Measurements from ENCODE around the gene ERN2.
"Not testable (repeated sequence)": the region's sequence is repeated elsewhere in the genome, so short reads cannot be mapped to it uniquely, and the experiment has no call there.

The ERN2 gene

DNA sequence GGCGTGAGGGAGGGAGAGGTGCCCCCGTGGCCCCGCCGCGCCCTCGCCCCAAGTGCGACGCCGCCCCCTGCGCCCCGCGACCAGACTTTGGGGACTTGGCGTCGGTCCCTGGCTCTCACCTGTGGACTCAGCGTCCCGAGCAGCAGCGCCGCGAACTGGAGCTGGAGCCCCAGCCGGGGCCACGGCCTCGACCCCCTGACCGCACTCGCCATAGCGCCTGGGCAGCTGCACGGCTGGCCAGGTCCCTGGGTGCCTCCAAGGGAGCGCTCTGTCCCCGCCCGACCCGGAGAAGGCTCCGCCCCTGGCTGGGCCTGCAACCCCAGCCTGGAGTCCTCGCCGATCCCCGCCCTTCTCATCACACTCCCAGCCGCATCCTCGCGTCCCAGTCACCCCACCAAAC lies at the start of gene ERN2:
Gene ERN2 (minus strand): TSS at position 247 of the 400 bp plus-strand sequence. CDS start 35 bp downstream, at position 212.
- DNase-seq = no peak

DNA sequence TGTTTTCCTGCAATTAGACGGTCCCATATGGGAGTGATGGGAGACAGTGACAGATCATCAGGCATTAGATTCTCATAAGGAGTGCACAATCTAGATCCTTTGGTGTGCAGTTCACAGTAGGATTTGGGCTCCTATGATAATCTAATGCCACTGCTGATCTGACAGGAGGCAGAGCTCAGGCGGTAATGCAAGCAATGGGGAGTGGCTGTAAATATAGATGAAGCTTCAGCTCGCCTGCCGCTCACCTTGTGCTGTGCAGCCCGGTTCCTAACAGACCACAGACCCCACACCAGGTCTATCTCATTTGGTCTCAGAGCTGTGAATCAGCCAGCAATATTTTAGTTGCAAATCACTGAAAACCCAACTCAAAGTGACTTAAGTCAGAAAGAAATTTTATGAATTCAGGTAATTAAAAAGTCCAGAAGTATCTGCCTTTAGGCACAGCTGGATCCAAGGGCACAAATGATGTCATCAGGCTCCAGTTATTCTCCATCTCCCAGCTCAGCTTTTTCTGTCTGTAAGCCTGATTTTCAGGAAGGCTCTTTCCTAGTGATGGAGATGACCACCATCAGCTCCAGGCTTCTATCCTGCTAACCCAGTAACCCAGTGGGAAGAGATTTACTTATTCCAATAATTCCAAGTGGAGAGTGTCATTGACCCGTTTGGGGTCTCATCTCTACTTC lies 45.1 kb upstream of the ERN2 start:
- no peak for DNase-seq

DNA sequence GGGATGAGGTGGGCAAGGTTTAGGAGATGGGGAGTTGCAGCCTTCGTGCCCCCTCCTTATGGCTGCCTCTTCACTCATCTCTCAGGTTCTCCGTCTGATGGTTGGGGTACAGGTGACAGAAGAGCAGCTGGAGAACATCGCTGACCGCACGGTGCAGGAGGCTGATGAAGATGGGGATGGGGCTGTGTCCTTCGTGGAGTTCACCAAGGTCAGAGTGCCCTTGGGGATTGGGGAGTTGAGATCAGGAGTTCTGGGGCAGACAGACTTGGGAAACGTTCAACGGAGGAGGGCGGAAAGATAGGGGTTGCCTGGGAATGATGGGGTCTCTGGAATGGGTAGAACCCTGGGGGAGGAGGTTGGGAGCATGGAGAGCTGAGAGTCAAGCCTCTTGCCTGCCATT lies 44.1 kb upstream of the ERN2 start:
- DNase-seq = no peak

DNA sequence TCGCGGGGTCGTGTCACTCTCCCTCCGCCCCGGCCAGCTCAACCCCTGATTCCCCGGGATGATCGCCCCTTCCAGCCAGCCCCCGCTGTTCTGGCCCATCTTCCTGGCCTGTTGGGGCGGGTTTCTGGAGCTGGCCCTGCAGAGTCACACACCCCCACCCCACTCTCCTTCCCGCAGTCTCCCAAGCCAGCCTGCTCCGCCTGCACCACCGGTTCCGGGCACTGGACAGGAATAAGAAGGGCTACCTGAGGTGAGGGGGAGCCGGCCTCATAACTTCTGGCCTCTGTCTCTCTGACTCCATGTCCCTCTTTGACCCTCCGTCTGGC lies 42.4 kb upstream of the ERN2 start:
- DNase-seq = no peak

DNA sequence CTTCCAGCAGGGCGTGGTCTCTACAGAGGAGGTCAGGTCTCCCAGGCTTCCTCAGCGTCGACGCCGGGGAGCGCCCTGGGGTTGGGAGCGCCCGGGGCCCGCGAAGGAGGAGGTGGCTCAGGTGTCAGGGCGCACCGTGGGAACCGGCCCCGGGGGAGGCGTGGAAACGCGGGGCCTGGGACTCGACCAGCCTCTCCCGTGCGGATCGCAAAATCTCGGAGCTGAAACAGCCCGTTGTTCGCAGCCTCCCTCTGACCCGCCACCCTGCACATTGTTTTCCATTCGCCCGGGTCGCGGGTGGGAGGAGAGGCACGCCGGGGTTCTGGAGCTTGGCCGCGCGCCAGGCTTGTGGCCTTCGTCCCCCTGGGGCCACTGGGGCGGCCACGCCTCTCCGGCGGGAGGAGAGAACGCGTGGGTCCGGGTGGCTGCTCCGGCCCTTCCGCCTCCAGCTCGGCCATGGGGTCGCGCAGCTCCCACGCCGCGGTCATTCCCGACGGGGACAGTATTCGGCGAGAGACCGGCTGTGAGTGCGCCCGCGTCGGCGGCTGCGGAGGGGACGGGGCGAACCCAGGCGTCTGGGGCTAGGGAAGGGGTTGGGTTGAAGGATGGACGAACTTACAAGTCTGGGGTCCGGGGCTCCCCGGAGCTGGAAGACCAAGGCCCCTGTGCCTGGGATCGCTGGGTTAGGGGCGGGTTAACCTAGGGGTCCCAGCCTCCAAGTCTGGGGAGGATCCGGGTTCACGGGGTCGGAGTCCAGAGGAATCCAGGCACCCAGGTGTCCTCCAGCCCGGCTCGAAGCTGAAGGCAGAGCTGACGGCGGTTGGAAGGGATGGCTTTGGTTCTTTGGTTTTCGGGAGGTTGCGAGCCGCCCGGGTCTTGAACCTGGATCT lies 41.8 kb upstream of the ERN2 start, which contains the start of gene CHP2:
Gene CHP2 (plus strand): TSS at position 433 of the 890 bp plus-strand sequence. CDS start 24 bp downstream, at position 457.
- no peak for DNase-seq

DNA sequence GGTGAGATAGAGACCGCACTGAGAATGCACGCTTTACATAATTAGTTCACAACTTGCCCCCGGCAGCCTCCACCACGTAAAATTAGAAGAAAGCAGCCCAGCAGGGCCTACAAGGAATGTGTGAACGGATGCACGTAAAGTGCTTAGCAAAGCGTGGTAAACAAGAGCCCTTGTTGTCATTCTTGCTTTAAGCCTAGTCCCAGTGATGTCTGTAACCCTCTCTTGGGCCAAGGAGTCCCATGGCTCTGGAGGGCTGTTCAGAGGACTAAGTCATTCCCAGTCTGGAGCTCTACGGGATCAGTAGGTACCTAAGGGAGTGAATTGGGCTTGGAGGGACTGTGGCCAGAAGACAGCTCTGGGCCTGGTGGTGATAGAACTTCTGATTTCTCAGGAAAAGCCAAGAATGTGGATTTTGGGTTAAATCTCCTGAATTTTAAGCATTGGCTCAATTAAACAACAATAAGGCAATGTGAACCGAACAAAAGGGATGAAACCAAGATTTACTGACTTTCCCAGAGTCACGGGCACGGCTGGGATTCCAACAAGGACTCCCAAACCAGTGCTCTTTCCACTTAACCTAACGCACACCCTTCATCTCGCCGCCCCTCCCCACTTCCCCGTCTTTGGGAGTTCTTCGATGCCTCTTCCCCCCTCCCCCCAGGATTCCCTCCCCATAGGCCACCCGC lies 41.0 kb upstream of the ERN2 start:
- DNase-seq = no peak

DNA sequence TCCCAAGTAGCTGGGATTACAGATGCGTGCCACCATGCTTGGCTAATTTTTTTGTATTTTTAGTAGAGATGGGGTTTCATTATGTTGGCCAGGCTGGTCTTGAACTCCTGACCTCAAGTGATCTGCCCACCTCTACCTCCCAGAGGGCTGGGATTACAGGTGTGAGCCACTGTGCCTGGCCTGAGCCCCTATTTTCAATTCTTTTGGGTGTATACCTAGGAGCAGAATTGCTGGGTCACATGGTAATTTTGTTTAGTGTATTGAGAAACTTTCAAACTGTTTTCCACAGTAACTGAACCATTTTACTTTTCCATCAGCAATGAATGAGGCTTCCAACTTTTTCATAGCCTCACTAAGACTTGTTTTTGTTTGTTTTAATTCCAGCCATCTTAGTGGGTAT lies 38.0 kb upstream of the ERN2 start:
- not testable (repeated sequence) for DNase-seq

DNA sequence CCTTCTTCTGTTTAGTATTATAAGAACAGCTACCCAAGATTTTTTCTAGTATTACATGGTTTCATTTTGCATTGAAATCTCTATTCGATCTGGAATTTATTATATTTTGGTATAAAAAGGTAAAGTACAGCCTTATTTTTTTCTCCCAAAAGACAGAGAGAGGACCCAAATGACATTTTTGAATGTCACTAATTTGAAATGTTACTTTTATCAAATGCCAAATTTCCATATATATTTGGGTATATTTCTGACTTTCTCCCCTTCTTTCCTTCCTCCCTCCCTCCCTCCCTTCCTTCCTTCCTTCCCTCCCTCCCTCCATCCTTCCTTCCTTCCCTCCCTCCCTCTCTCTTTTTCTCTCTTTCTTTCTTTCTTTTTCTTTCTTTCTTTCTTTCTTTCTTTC lies 35.6 kb upstream of the ERN2 start:
- no peak for DNase-seq

DNA sequence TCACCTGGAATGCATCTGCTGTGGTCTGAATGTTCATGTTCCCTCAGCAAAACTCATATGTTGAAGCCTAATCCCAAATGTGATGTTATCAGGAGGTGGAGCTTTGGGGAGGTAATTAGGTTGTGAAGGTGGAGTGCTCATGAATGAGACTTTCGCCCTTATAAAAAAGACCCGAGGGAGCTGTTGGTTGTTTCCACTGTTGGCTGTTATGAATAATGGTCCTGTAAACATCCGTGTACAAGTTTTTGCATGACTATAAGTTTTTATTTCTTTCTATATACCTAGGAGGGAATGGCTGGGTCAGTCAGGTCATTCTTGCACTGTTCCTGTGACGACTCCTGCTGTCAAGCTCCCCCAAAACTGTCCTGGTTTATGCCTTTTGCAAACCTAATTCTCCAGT lies 32.2 kb upstream of the ERN2 start:
- no peak for DNase-seq

DNA sequence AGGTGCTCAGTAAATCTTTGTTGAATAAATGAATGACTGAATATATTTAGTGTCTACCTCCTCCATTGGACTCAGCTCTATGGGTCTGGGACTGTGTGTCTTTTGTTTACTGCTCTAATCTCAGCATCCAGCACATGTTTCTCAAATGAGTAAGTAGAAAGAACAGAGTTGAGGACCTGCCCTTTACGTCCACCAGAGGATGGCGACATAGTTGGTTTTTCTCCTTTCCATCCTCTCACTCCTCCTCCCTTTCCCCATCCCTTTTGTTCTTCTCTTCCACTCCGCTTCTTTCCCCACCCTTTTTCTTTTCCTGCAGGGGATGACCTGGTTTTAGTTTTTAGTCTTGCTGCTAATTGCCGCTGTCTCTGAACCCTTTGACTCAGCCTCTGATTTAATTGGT lies 29.7 kb upstream of the ERN2 start:
- no peak for DNase-seq

DNA sequence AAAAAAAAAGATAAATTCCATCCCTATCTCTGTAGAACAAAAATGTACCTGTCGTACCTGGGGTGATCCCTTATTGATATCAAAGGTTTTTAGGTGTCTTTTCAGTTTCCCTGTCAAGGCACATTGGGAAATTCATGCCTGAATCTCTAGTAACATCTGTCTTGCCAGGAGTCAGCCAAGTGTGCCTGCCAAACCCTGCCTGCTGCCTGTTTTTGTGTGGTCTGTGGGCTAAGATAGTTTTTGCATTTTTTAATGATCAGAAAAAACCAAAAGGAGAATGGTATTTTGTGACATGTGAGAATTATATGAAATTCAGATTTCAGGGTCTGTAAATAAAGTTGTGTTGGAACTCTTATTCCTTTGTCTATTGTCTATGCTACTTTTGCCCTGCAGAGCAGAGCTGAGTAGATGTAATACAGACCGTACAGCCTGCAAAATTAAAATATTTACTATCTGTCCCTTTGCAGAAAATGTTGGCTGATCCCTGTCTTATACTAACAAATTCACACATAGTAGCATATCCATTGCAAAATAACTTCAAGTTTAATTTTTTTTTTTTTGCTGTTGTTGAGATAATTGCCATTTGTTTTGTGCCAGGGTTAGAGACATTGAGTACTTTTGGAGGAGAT lies 28.8 kb upstream of the ERN2 start:
- no peak for DNase-seq

DNA sequence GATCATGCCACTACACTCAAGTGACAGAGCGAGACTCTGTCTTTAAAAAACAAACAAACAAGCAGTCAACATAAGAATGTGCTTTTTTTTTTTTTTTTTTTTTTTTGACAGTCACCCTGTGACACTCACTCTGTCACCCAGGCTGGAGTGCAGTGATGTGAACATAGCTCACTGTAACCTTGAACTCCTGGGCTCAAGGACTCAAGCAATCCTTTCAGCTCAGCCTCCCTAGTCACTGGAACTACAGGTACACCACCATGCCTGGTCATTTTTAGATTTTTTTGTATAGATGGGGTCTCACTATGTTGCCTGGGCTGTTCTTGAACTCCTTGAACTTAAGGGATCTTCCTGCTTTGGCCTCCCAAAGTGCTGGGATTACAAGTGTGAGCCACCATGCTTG lies 26.5 kb upstream of the ERN2 start:
- DNase-seq = no peak

DNA sequence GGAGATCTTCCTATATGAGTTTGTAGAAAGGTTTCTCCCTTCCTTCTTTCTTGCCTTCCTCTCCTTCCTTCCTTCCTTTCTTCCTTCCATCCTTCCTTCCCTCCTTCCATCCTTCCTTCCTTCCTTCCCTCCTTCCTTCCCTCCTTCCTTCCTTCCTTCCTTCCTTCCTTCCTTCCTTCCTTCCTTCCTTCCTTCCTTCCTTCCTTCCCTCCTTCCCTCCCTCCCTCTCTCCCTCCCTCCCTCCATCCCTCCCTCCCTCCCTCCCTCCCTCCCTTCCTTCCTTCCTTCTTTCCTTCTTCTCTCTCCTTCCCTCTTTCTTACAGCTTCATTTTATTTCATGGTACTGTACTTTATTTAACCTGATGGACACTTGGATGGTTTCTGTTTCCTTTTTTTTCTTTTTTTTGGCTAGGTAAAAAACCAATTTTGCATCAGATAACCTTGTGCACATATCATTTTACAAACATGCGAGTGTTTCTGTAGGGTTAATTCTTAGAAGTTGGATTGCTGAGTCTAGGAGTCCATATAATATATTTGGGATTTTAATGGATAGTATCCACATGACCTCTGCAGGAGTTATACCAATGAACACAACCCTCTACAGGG lies 24.5 kb upstream of the ERN2 start:
- DNase-seq = not testable (repeated sequence)

DNA sequence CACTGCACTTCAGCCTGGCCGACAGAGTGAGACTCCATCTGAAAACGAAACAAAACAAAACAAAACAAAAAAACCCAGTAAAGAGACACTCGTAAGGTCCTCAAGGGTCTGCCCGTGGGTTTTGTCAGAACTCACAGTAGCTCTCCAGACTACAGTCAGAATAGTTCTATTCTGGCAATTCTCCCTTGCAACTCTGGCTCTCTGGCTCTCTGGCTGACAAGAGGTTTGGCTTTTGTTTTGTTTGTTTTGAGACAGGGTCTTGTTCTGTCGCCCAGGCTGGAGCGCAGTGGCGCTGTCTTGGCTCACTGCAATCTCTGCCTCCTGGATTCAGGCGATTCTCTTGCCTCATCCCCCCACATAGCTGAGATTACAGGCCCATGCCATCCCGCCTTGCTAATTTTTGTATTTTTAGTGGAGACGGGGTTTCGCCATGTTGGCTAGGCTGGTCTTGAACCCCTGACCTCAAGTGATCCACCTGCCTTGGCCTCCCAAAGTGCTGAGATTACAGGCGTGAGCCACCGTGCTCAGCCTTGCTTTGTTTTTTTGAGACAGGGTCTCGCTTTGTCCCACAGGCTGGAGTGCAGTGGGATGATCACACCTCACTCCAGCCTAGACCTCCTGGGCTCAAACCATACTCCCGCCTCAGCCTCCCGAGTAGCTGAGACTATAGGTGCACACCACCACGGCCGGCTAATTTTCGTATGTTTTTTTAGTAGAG lies 21.3 kb upstream of the ERN2 start:
- DNase-seq = no peak

DNA sequence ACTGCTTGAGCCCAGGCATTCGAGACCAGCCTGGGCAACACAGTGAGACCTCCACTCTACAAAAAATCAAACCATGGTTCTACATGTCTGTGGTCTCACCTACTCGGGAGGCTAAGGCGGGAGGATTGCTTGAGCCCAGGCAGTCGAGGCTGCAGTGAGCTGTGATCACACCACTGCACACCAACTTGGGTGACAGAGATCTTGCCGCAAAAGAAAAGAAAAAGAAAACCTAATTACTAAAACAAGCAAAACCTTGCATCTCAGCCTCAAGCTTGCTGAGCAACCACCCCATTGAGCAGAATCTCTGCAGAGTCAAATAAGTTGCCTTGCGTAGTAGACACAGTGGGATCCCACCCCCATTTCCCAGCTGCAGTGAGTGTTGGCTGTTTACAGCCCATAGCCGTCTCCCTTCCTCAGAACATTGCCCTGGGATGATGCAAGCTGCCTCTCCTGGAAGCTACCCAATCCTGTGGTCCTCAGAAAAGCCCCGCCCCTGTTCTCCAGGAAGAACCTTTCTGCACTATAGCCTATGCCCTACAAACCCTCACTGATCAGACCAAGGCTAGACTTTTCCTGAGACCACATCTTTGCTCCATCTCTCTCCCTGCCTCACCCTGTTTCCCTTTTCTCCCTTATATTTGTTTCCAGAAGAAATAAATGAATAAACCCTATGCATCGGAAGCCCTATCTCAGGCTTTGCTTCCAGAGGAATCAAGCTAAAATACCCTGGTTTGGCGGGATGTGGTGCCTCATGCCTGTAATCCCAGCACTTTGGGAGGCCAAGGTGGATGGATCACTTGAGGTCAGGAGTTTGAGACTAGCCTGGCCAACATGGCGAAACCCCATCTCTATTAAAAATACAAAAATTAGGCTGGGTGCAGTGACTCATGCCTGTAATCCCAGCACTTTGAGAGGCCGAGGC lies 16.7 kb upstream of the ERN2 start:
- no peak for DNase-seq

DNA sequence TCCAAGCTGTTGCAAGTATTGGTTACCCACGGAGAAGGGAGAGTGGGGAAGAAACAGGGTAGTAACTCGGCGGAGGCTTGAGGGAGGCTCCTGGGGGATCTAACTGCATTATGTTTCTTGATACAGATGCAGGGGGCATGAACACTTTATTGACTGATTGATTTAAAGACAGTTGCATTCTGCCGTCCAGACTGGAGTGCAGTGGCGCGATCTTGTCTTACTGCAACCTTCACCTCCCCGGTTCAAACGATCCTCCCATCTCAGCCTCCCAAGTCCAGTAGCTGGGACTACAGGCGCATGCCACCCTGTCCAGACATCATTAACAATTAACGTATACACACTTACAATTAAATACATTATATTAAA lies 15.1 kb upstream of the ERN2 start:
- DNase-seq = no peak

DNA sequence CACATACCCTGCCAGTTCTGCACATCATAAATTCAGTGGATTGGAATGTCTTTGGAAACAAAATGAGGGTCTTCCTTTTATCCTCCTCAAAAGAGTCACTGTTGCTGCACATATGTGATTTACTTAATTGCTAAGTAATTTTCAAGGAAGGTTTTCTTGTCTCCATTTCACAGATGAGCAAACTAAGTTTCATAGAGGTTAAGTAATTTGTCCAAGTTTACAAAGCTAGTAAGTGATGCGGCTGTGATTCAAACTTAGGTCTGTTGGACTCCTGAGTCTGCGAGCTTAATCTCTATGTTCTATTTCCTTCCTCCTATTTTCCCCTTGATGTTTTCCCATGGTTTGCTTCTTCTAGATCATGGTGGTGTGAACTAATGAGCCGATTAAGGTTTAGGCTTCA lies 13.7 kb upstream of the ERN2 start:
- no peak for DNase-seq

DNA sequence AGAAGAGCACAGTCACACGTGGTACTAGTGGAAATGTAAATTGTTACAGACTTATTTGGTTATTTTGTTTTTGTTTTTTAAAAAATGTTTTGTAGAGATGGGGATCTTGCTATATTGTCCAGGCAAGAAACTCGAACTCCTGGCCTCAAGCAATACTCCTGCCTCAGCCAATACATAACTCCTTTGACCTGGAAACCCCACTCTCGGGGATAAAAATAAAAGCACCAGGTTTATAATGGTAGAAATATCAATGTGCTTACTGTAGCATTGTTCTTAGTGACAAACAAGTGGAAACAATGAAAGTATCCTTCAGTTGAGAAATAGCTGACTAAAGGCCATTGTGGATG lies 11.7 kb upstream of the ERN2 start:
- DNase-seq = no peak

DNA sequence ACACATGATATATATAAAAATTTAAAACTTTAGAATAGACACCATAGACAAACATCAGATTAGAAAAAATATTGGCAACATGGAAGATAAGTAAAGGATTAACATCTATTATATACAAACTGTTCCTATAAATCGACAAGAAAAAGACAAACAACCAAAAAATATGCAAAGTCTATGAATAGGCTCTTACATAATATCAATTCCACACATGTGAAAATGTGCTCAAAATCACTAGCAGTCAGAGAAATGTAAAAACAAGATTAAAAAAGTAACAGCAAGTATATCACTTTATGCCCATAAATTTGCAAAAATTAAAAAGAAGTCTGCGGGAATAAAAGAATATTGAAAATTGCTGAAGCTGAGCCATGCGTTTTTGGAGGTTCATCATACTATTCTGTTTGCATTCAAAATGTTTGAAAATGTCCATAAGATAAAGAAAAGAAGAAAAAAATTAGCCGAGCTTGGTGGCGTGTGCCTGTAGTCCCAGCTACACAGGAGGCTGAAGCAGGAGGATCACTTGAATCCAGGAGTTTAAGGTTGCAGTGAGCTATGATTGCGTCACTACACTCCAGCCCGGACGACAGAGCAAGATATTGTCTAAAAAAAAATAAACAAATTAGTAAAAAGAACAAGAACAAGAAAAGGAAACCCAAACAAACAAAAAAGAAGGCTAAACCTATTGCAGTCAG lies 11.2 kb upstream of the ERN2 start:
- no peak for DNase-seq

DNA sequence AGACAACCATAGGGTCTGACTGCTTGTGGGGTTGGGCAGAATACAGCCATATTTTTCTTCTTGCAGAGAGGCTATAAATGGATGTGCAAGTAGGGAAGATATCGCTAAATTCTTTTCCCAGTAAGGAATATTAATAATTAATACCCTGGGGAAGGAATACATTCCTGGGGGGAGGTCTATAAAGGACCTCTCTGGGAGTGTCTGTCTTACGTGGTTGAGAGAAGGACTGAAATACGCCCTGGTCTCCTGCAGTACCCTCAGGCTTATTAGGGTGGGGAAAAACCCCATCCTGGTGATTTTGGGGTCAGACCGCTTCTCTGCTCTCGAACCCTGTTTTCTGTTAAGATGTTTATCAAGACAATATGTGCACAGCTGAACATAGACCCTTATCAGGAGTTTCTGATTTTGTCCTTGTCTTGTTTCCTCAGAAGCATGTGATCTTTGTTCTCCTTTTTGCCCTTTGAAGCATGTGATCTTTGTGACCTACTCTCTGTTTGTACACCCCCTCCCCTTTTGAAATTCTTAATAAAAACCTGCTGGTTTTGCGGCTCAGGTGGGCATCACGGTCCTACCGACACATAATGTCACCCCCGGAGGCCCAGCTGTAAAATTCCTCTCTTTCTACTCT lies 9.7 kb upstream of the ERN2 start:
- DNase-seq = not testable (repeated sequence)

All from activated CD4-positive, alpha-beta T cell treated with anti-CD3 and anti-CD28 coated beads, Interleukin-2, amount 50 U/mL, for 16 hours (primary cell).